ENCODE data around the gene UMOD.

DNA sequence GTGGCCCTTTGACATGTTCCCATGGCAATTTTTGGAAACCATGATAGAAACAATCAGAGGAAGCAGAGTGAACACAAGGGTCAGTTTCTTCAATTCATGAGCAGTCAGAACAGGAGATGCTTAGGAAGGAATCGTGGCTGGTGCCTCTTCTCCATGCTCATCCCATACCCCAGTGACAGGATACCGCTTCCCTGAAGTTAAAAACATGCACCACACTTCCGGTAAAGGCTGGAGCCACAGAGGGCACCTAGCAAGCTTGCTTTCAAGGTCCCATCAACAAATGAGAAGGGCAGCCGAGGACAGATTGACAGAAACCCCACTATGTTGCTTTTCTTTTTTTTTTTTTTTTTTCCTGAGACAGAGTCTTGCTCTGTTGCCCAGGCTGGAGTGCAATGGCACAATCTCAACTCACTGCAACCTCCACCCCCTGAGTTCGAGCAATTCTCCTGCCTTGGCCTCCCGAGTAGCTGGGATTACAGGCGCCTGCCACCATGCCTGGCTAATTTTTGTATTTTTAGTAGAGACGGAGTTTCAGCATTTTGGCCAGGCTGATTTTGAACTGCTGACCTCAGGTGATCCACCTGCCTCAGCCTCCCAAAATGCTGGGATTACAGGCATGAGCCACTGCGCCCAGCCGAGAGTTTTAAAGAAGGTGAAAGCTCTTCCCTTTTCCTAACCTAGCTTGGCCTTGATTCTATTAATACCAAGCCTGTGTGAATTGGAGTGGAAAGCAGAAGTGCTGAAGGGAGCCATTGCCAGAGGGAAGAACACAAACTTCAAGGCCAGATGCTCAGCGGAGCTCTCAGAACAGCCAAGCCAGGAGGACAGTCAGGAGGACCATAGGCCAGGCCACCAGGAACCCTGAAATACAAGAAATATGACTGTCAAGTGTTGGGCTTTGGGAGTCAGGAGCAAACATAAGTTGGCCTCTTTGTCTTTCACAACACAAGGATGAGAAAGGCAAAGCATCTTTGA lies 41.8 kb downstream of the UMOD start:
- TF ChIP-seq CTCF (IDR thresholded peaks at IDR 0.05) (no peak), EP300 (IDR thresholded peaks at IDR 0.05) (no peak), POLR2A (IDR thresholded peaks at IDR 0.05) (no peak), POLR2AphosphoS5 (IDR thresholded peaks at IDR 0.05) (no peak)

All from upper lobe of left lung (tissue), 4 donors.